GM18526 (cell line): ENCODE results near the gene CDX2.

ENCODE experiments used
- POLR2A ChIP-seq: IDR thresholded peaks from 3 replicates; pipeline ENCODE4 v1.6.1; 2011; ENCODE audit not compliant: insufficient read length; ENCODE audit errors: extremely low read depth

CDX2 gene

GRCh38 chr13:27960362-27961226 lies 8.5 kb downstream of the CDX2 start:
- no peak for TF ChIP-seq POLR2A

- TF ChIP-seq POLR2A: no peak
Measured at GRCh38 chr13:27959976-27960361, 9.1 kb downstream of the CDX2 start.

GRCh38 chr13:27956576-27957300 lies 12.4 kb downstream of the CDX2 start:
- no peak for TF ChIP-seq POLR2A

- TF ChIP-seq POLR2A: no peak
Measured at GRCh38 chr13:27955014-27955591, 14.0 kb downstream of the CDX2 start.

GRCh38 chr13:27954406-27954851 lies 14.7 kb downstream of the CDX2 start:
- TF ChIP-seq POLR2A: no peak

- TF ChIP-seq POLR2A: no peak
Measured at GRCh38 chr13:27953676-27954405, 15.3 kb downstream of the CDX2 start.

GRCh38 chr13:27952876-27953675 lies 16.0 kb downstream of the CDX2 start:
- TF ChIP-seq POLR2A: no peak

GRCh38 chr13:27942972-27943371 lies 26.1 kb downstream of the CDX2 start:
- TF ChIP-seq POLR2A: no peak

GRCh38 chr13:27933580-27934328 lies 35.4 kb downstream of the CDX2 start:
- TF ChIP-seq POLR2A: no peak

GRCh38 chr13:27933118-27933517 lies 36.0 kb downstream of the CDX2 start:
- TF ChIP-seq POLR2A: no peak

- TF ChIP-seq POLR2A: no peak
Measured at GRCh38 chr13:27929868-27930267, 39.2 kb downstream of the CDX2 start.

- TF ChIP-seq POLR2A: no peak
Measured at GRCh38 chr13:27928805-27929753, 40.0 kb downstream of the CDX2 start.

GRCh38 chr13:27928353-27928804 lies 40.7 kb downstream of the CDX2 start:
- TF ChIP-seq POLR2A: no peak
